Measurements from ENCODE around the gene PHF1.

The PHF1 gene

DNA sequence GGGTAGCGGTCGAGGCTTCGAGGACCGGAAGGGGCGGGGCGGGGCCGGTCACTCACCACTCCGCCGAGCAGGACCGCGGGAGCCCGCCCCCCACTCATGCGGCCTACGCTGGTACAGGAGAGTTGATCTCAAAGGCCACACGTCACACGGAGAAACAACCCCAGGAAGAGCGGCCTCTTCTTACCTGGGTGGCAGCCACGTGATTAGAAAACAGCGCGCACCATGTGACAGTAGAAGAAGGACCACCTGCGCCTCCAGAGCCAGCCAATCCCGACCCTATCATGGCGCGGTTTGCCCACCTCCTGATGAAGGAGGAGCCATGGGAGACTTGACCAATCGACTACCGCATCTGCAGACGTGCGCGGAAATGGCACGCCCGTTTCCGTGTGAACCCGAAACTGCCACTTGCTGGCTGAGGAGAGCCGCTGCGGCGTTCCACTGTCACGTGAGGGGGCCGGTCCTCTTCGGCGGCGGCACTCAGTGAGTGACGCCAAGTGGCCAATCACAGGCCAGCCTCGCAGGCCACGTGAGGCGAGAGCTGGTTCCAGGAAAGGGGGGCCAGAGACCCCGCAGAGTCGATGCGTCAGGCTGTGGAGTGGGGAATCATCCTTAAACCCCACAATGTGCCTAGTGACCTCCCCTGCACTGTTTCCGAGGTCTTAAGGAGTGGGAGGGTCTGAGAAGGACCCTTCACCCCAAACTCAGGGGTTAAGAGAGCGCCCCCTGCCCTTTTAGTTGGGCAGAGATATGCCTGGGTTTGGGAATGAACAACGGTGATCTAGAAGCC, 7.3 kb downstream of the PHF1 start, which contains the start of gene CUTA (continued):
- TF ChIP-seq ZBTB11 (tag by site-specific recombination; conservative IDR thresholded peaks at IDR 0.05; ENCODE audit: low read depth): peak; percentile 83
- TF ChIP-seq ZBTB17 (tag by site-specific recombination; IDR thresholded peaks at IDR 0.05): peak; percentile 100
- TF ChIP-seq SP3 (tag by site-specific recombination; IDR thresholded peaks at IDR 0.05): peak; percentile 96
- TF ChIP-seq ZBTB48 (tag by site-specific recombination; IDR thresholded peaks at IDR 0.05): peak; percentile 35; the same call in 1 of the 2 replicates
- no peak for TF ChIP-seq ZNF239 (tag by site-specific recombination; IDR thresholded peaks at IDR 0.05)
- TF ChIP-seq ZNF629 (tag by site-specific recombination; IDR thresholded peaks at IDR 0.05): peak; percentile 77
- peak; percentile 36; the same call in 1 of the 2 replicates for TF ChIP-seq KLF1 (tag by site-specific recombination; IDR thresholded peaks at IDR 0.05)
- TF ChIP-seq ZFP3 (tag by site-specific recombination; IDR thresholded peaks at IDR 0.05; ENCODE audit: low read depth): no peak
- TF ChIP-seq ZNF169 (tag by site-specific recombination; IDR thresholded peaks at IDR 0.05): no peak
- no peak for TF ChIP-seq ZNF175 (tag by site-specific recombination; IDR thresholded peaks at IDR 0.05)
- TF ChIP-seq ZNF426 (tag by site-specific recombination; IDR thresholded peaks at IDR 0.05): no peak
- TF ChIP-seq, protein P1, sequence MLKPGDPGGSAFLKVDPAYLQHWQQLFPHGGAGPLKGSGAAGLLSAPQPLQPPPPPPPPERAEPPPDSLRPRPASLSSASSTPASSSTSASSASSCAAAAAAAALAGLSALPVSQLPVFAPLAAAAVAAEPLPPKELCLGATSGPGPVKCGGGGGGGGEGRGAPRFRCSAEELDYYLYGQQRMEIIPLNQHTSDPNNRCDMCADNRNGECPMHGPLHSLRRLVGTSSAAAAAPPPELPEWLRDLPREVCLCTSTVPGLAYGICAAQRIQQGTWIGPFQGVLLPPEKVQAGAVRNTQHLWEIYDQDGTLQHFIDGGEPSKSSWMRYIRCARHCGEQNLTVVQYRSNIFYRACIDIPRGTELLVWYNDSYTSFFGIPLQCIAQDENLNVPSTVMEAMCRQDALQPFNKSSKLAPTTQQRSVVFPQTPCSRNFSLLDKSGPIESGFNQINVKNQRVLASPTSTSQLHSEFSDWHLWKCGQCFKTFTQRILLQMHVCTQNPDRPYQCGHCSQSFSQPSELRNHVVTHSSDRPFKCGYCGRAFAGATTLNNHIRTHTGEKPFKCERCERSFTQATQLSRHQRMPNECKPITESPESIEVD (tag by site-specific recombination; IDR thresholded peaks at IDR 0.05): no peak
- no peak for TF ChIP-seq TCF7L2 (IDR thresholded peaks at IDR 0.05; ENCODE audit: borderline replicate concordance, low read depth, low read length)
- TF ChIP-seq KLF8 (tag by site-specific recombination; IDR thresholded peaks at IDR 0.05): peak; percentile 58; the same call in 1 of the 2 replicates
- no peak; the same call in 1 of the 2 replicates for TF ChIP-seq ZBTB20 (tag by site-specific recombination; IDR thresholded peaks at IDR 0.05)
- peak; percentile 99 for TF ChIP-seq SP2 (tag by site-specific recombination; IDR thresholded peaks at IDR 0.05)
- no peak for TF ChIP-seq ZNF549 (tag by site-specific recombination; IDR thresholded peaks at IDR 0.05)
- TF ChIP-seq YY1 (tag by site-specific recombination; IDR thresholded peaks at IDR 0.05): no peak
- TF ChIP-seq GLIS1 (tag by site-specific recombination; IDR thresholded peaks at IDR 0.05): peak; percentile 72
- TF ChIP-seq ZBTB10 (tag by site-specific recombination; IDR thresholded peaks at IDR 0.05): peak; percentile 99
- TF ChIP-seq FEZF1 (tag by site-specific recombination; IDR thresholded peaks at IDR 0.05): peak; percentile 80
- peak; percentile 85 for TF ChIP-seq PATZ1 (tag by site-specific recombination; IDR thresholded peaks at IDR 0.05)
- TF ChIP-seq ZNF223 (tag by site-specific recombination; IDR thresholded peaks at IDR 0.05): no peak
- no peak for TF ChIP-seq GFI1B (tag by site-specific recombination; IDR thresholded peaks at IDR 0.05)
- peak; percentile 73 for TF ChIP-seq ZFHX2 (tag by site-specific recombination; conservative IDR thresholded peaks at IDR 0.05)
- no peak for TF ChIP-seq ZNF571 (tag by site-specific recombination; IDR thresholded peaks at IDR 0.05)
- peak; percentile 90 for TF ChIP-seq CTCF (tag by site-specific recombination; IDR thresholded peaks at IDR 0.05)
- TF ChIP-seq SCRT1 (tag by site-specific recombination; IDR thresholded peaks at IDR 0.05; ENCODE audit: borderline replicate concordance): no peak
- peak; percentile 96 for TF ChIP-seq ZXDB (tag by site-specific recombination; IDR thresholded peaks at IDR 0.05)
- no peak for TF ChIP-seq ZNF248 (tag by site-specific recombination; IDR thresholded peaks at IDR 0.05)
